Coronary artery (tissue), 2 donors: ENCODE measurements around the gene OTUD4.

ENCODE experiments used
- DNase-seq: peaks from one replicate; pipeline ENCODE4 v3.0.0-alpha.2; 2017; ENCODE audit warnings: low spot score
- H3K27ac ChIP-seq, 2 donors: fragments of 200-600 bp; sonication (generic); one replicate each; pipeline ENCODE4 v1.5.1; 2016 to 2019
- H3K4me3 ChIP-seq: fragments of 200-600 bp; sonication (generic); 2 replicates; pipeline ENCODE4 v1.5.1; 2016; ENCODE audit warnings: mild to moderate bottlenecking, moderate library complexity
- CTCF ChIP-seq: fragments of 200-600 bp; sonication (generic); IDR thresholded peaks from one replicate; pipeline ENCODE4 v1.5.1; 2019; ENCODE audit warnings: antibody characterized with exemption

OTUD4 gene

GRCh38 chr4:145213245-145213644 lies 32.9 kb upstream of the OTUD4 start:
- no peak for DNase-seq
- no peak for TF ChIP-seq CTCF
- Histone ChIP-seq H3K4me3 (no peak overlapping the region), H3K27ac (no peak overlapping the region)

- no peak overlapping the region for H3K27ac ChIP-seq
- TF ChIP-seq CTCF = no peak
- H3K4me3 ChIP-seq = no peak overlapping the region
- no peak for DNase-seq
Measured at GRCh38 chr4:145207934-145208333, 27.5 kb upstream of the OTUD4 start.

- no peak for TF ChIP-seq CTCF
- H3K4me3 ChIP-seq = no peak overlapping the region
- no peak for DNase-seq
- H3K27ac ChIP-seq = no peak overlapping the region
Measured at GRCh38 chr4:145203410-145203809, 23.0 kb upstream of the OTUD4 start.

- TF ChIP-seq CTCF = no peak
- no peak for DNase-seq
- Histone ChIP-seq H3K27ac (no peak overlapping the region), H3K4me3 (no peak overlapping the region)
Measured at GRCh38 chr4:145200366-145200765, 20.0 kb upstream of the OTUD4 start.

- TF ChIP-seq CTCF = no peak
- DNase-seq = no peak
- no peak overlapping the region for H3K27ac ChIP-seq
- H3K4me3 ChIP-seq = no peak overlapping the region
Measured at GRCh38 chr4:145199051-145199716, 18.8 kb upstream of the OTUD4 start.

GRCh38 chr4:145196747-145197146 lies 16.4 kb upstream of the OTUD4 start:
- H3K27ac ChIP-seq = no peak overlapping the region
- H3K4me3 ChIP-seq = no peak overlapping the region
- DNase-seq = no peak
- TF ChIP-seq CTCF = no peak

- TF ChIP-seq CTCF = no peak
- no peak for DNase-seq
- no peak overlapping the region for H3K4me3 ChIP-seq
- H3K27ac ChIP-seq = no peak overlapping the region
Measured at GRCh38 chr4:145195167-145195952, 15.0 kb upstream of the OTUD4 start.
